Transverse colon (tissue), 4 donors: ENCODE data around the gene IFIT2.

Experiments used
- EP300 ChIP-seq: sonication (generic); formaldehyde crosslinking; IDR thresholded peaks from one replicate; pipeline ENCODE4 v1.6.1; 2017; ENCODE audit warnings: antibody characterized with exemption, low read depth
- POLR2A ChIP-seq: fragments of 450-650 bp; IDR thresholded peaks from one replicate; pipeline ENCODE4 v1.6.1; 2016; ENCODE audit warnings: antibody characterized with exemption, mild to moderate bottlenecking, moderate library complexity
- POLR2AphosphoS5 ChIP-seq, 3 donors: sonication (generic); formaldehyde crosslinking; IDR thresholded peaks; one replicate each; pipeline ENCODE4 v1.6.1; 2016; ENCODE audit warnings: antibody characterized with exemption in 3 of 3
- TF ChIP-seq, protein P1 (sequence below), 5 experiments: fragments of 200-600 bp in 3 of 5; fragments of 450-650 bp in 2 of 5; sonication (generic) in 3 of 5; IDR thresholded peaks; 1 replicate in 2 of 5; 2 replicates in 3 of 5; pipeline ENCODE4 v1.5.1; 2016 to 2017; ENCODE audit warnings: antibody characterized with exemption in 5 of 5, inconsistent platforms in 3 of 5, mild to moderate bottlenecking in 2 of 5, moderate library complexity in 1 of 5

DNA sequence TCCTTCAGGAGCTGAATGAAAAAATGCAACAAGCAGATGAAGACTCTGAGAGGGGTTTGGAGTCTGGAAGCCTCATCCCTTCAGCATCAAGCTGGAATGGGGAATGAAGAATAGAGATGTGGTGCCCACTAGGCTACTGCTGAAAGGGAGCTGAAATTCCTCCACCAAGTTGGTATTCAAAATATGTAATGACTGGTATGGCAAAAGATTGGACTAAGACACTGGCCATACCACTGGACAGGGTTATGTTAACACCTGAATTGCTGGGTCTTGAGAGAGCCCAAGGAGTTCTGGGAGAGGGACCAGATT, 5.4 kb downstream of the IFIT2 start:
- TF ChIP-seq EP300 (no peak), POLR2A (no peak), POLR2AphosphoS5 (IDR thresholded peaks at IDR 0.05) (no peak)
- TF ChIP-seq, protein P1, sequence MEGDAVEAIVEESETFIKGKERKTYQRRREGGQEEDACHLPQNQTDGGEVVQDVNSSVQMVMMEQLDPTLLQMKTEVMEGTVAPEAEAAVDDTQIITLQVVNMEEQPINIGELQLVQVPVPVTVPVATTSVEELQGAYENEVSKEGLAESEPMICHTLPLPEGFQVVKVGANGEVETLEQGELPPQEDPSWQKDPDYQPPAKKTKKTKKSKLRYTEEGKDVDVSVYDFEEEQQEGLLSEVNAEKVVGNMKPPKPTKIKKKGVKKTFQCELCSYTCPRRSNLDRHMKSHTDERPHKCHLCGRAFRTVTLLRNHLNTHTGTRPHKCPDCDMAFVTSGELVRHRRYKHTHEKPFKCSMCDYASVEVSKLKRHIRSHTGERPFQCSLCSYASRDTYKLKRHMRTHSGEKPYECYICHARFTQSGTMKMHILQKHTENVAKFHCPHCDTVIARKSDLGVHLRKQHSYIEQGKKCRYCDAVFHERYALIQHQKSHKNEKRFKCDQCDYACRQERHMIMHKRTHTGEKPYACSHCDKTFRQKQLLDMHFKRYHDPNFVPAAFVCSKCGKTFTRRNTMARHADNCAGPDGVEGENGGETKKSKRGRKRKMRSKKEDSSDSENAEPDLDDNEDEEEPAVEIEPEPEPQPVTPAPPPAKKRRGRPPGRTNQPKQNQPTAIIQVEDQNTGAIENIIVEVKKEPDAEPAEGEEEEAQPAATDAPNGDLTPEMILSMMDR (IDR thresholded peaks at IDR 0.05): no peak
